ENCODE results near the gene NAA16. TPM values are rescaled to one million over a fixed set of nuclear protein-coding genes. Genes with fewer than 3 reads are reported as not detected.

NAA16 gene
- total and polyA plus RNA-seq, 10 of the 15 experiments (the other 5 are each of a cell fraction or from before 2014, with no cell fraction given): 5.4 to 18.5 (median 13.2) TPM

GRCh38 chr13:41299316-41300094 lies 11.6 kb upstream of the NAA16 start:
- Histone ChIP-seq H3K4me1 (ENCODE audit: control insufficient read depth, insufficient read depth, low read length) (no peaks in the 10 kb centered on the region), H3K4me2 (ENCODE audit: control insufficient read depth, insufficient read depth) (peak overlapping the region; percentile 52), H4K20me1 (ENCODE audit: control insufficient read depth, insufficient read depth) (no peaks in the 10 kb centered on the region), H3K27me3 (replicated peaks in 1 of 2; ENCODE audit: control insufficient read depth in 2 of 2, insufficient read depth in 2 of 2, low read length in 1 of 2) (no peaks in the 10 kb centered on the region), H3K27ac (ENCODE audit: control insufficient read depth, insufficient read depth) (no peak overlapping the region), H3K9ac (ENCODE audit: control insufficient read depth, insufficient read depth, low read length) (no peak overlapping the region), H2AFZ (ENCODE audit: control insufficient read depth, low read depth, low read length) (no peak overlapping the region), H3K9me3 (replicated peaks; ENCODE audit: control insufficient read depth, insufficient read depth, low read length) (no peaks in the 10 kb centered on the region), H3K4me3 (peak overlapping the region; percentile 30; the same call in 1 of the 2 replicates), H3K36me3 (ENCODE audit: control insufficient read depth in 2 of 2, insufficient read depth in 2 of 2, low read length in 1 of 2) (no peaks in the 10 kb centered on the region), H3K79me2 (ENCODE audit: control insufficient read depth, insufficient read depth, low read length) (no peaks in the 10 kb centered on the region)
- WGBS (ENCODE audit: insufficient coverage, insufficient replicate concordance, low lambda C conversion rate, missing lambda C conversion rate): 23% methylated on average over 4 of the region's 4 CpGs
- ATAC-seq (peak; percentile 66), DNase-seq (ENCODE audit: low read depth, low spot score) (no peak), FAIRE-seq (peak; percentile 41)
- ChIA-PET POLR2A (interaction anchor here (0.6 kb wide), 1 partner anchor 68 kb away, joined by 5 read pairs; no protein-coding TSS in a partner anchor), RAD21 (ENCODE audit: unreplicated experiment) (no interaction called here), SMC1A (ENCODE audit: uncharacterized antibody, unreplicated experiment) (interaction anchor here (0.6 to 1.5 kb wide), 4 partner anchors 17 to 83 kb away, joined by 3 read pairs; no protein-coding TSS in a partner anchor), CTCF (interaction anchor here (0.6 to 1.2 kb wide), 3 partner anchors 58 to 243 kb away, joined by 3 to 4 read pairs (median 3); no protein-coding TSS in a partner anchor)
- intact Hi-C loops (cut with micrococcal nuclease; ENCODE audit: unreplicated experiment): no loop called here
- TF ChIP-seq CUX1 (IDR thresholded peaks at IDR 0.05; ENCODE audit: insufficient replicate concordance, low read depth, low read length) (no peak), ATF2 (IDR thresholded peaks at IDR 0.05; ENCODE audit: low read length) (no peak), USF2 (IDR thresholded peaks at IDR 0.05; ENCODE audit: borderline replicate concordance, low read depth, low read length) (no peak), ZNF274 (IDR thresholded peaks at IDR 0.05; ENCODE audit: insufficient read depth, insufficient read length) (no peak), SREBF1 (IDR thresholded peaks at IDR 0.05; ENCODE audit: low read length) (no peak), MEF2B (IDR thresholded peaks at IDR 0.05; ENCODE audit: partially characterized antibody, poor library complexity, severe bottlenecking) (no peak), RBBP5 (conservative IDR thresholded peaks at IDR 0.05) (no peak)
- in situ Hi-C loops (cut with MboI): no loop called here
- no TSS peak for BruUV-seq (replicated peaks)

Measured in GM12878 (cell line).